ENCODE measurements around the gene RRP1B. TPM values are rescaled to one million over a fixed set of nuclear protein-coding genes. Genes with fewer than 3 reads are reported as not detected.

RRP1B gene
- polyA plus RNA-seq, 3 donors = 3.3 to 6.1 (median 4.5) TPM

DNA sequence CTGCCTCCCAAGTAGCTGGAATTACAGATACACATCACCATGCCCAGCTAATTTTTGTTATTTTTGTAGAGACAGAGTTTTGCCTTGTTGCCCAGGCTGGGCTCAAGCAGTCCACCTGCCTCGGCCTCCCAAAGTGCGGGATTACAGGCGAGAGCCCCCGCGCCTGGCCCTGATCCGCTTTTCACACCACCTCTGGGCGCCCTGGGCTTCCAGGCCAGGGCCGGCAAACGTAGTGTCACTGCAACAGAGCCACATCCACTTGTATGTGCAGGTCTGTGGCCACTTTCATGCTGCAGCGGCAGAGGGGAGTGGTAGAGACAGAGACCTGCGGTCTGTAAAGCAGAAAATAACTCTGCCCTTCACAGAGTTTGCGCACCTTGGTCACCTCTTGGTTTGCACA lies 29.5 kb downstream of the RRP1B start:
- no peak overlapping the region for H3K9ac ChIP-seq (ENCODE audit: insufficient read depth, low read length, poor library complexity, severe bottlenecking)
- Mint-ChIP-seq H3K9me3 (no peaks in the 10 kb centered on the region), H3K4me1 (peaks cover 19% of the 10 kb centered on the region), H3K27me3 (ENCODE audit: low read depth in 3 of 3) (peaks cover 0 to 4% (median 0%) of the 10 kb centered on the region in 3 donors), H3K27ac (no peak overlapping the region), H3K4me3 (no peak overlapping the region), H3K36me3 (peaks cover 70 to 92% of the 10 kb centered on the region in 2 donors)
- 96% methylated on average over 6 of the region's 12 CpGs for WGBS (ENCODE audit: insufficient coverage)
- intact Hi-C loops (cut with micrococcal nuclease) = no loop called here
- no peak for DNase-seq
- peaks cover 79 to 98% of the 10 kb centered on the region in 2 donors for H3K36me3 ChIP-seq (replicated peaks in 1 of 2; ENCODE audit: control insufficient read depth in 1 of 2, insufficient read depth in 2 of 2, low read length in 2 of 2)
- peaks cover 9 to 14% of the 10 kb centered on the region in 2 donors for H3K4me1 ChIP-seq (ENCODE audit: control insufficient read depth in 1 of 2, insufficient read depth in 2 of 2, low read length in 2 of 2)
- TF ChIP-seq, protein P1, sequence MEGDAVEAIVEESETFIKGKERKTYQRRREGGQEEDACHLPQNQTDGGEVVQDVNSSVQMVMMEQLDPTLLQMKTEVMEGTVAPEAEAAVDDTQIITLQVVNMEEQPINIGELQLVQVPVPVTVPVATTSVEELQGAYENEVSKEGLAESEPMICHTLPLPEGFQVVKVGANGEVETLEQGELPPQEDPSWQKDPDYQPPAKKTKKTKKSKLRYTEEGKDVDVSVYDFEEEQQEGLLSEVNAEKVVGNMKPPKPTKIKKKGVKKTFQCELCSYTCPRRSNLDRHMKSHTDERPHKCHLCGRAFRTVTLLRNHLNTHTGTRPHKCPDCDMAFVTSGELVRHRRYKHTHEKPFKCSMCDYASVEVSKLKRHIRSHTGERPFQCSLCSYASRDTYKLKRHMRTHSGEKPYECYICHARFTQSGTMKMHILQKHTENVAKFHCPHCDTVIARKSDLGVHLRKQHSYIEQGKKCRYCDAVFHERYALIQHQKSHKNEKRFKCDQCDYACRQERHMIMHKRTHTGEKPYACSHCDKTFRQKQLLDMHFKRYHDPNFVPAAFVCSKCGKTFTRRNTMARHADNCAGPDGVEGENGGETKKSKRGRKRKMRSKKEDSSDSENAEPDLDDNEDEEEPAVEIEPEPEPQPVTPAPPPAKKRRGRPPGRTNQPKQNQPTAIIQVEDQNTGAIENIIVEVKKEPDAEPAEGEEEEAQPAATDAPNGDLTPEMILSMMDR (IDR thresholded peaks at IDR 0.05) = no peak
- no peaks in the 10 kb centered on the region for H4K20me1 ChIP-seq (ENCODE audit: insufficient read depth, low read length)
- no peaks in the 10 kb centered on the region for H3K27me3 ChIP-seq (ENCODE audit: control insufficient read depth in 2 of 2, insufficient read depth in 2 of 2, low read length in 2 of 2)
- no peak overlapping the region for H3K4me2 ChIP-seq (replicated peaks; ENCODE audit: extremely low read depth, low read length, poor library complexity, severe bottlenecking)
- no peak overlapping the region for H2AFZ ChIP-seq (ENCODE audit: insufficient read depth, low read depth, low read length, poor library complexity, severe bottlenecking)
- no peaks in the 10 kb centered on the region for H3K9me3 ChIP-seq (replicated peaks in 1 of 2; ENCODE audit: control insufficient read depth in 1 of 2, insufficient read depth in 1 of 2, low read length in 2 of 2)
- no peaks in the 10 kb centered on the region for H3K79me2 ChIP-seq (ENCODE audit: insufficient read depth, low read length)
- H3K4me3 ChIP-seq (replicated peaks in 1 of 3; ENCODE audit: low read depth in 2 of 3, low read length in 3 of 3) = no peak overlapping the region
- peak overlapping the region in 1 of 2 donors; percentile 52 for H3K27ac ChIP-seq (ENCODE audit: low read depth in 1 of 2, low read length in 2 of 2)

DNA sequence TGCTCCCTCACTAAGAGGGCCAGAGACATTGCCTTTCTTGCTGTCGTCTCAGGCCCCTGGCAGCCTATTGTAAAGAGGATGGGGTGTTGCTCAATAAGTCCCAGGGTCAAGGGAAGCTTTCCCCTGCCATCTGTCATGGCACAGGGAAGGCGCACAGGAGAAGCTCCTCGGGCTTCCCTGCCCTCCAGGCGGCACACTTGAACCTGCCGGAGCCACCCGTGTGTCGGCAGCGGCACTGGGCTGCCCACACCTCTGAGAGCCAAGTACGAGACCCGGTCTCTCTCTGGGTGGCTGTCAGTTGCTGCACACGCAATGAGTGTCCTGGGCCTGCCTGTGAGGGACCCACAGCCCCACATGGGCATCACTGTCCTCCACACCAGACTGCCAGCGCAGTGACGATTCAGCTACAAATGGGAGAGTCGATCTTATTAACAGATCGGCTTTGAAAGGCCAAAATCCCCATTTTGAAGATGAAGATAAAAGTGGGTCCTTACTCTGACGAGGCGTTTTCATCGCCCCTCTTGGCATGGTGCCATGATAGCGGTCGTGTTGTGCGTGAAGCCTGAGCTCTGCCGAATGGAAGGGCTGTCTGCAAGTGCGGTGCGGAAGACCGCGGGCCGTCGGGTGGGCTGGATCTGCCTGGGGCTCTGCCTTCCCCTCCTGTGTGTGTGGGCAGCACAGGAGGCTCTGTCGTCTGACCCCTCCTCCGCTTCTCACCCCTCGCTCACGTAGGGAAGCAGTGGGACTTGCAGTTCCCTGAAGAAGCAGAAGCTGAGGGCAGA lies 30.4 kb downstream of the RRP1B start:
- Histone ChIP-seq H3K9me3 (replicated peaks in 1 of 2; ENCODE audit: control insufficient read depth in 1 of 2, insufficient read depth in 1 of 2, low read length in 2 of 2) (no peaks in the 10 kb centered on the region), H3K27ac (ENCODE audit: low read depth in 1 of 2, low read length in 2 of 2) (no peak overlapping the region), H3K36me3 (replicated peaks in 1 of 2; ENCODE audit: control insufficient read depth in 1 of 2, insufficient read depth in 2 of 2, low read length in 2 of 2) (peaks cover 81 to 98% of the 10 kb centered on the region in 2 donors), H3K27me3 (ENCODE audit: control insufficient read depth in 2 of 2, insufficient read depth in 2 of 2, low read length in 2 of 2) (no peaks in the 10 kb centered on the region), H2AFZ (ENCODE audit: insufficient read depth, low read depth, low read length, poor library complexity, severe bottlenecking) (no peak overlapping the region), H3K4me3 (replicated peaks in 1 of 3; ENCODE audit: low read depth in 2 of 3, low read length in 3 of 3) (no peak overlapping the region), H3K4me1 (ENCODE audit: control insufficient read depth in 1 of 2, insufficient read depth in 2 of 2, low read length in 2 of 2) (peaks cover 9 to 14% of the 10 kb centered on the region in 2 donors), H3K9ac (ENCODE audit: insufficient read depth, low read length, poor library complexity, severe bottlenecking) (no peak overlapping the region), H3K4me2 (replicated peaks; ENCODE audit: extremely low read depth, low read length, poor library complexity, severe bottlenecking) (no peak overlapping the region), H4K20me1 (ENCODE audit: insufficient read depth, low read length) (no peaks in the 10 kb centered on the region), H3K79me2 (ENCODE audit: insufficient read depth, low read length) (no peaks in the 10 kb centered on the region)
- intact Hi-C loops (cut with micrococcal nuclease) = no loop called here
- DNase-seq = no peak
- Mint-ChIP-seq H3K36me3 (peaks cover 70 to 93% of the 10 kb centered on the region in 2 donors), H3K27ac (peak overlapping the region in 1 of 7 donors; percentile 30), H3K9me3 (peaks cover 0 to 2% (median 0%) of the 10 kb centered on the region in 7 donors), H3K4me1 (peaks cover 14% of the 10 kb centered on the region), H3K4me3 (no peak overlapping the region), H3K27me3 (ENCODE audit: low read depth in 3 of 3) (peaks cover 0 to 4% (median 0%) of the 10 kb centered on the region in 3 donors)
- 93% methylated on average over 30 of the region's 32 CpGs for WGBS (ENCODE audit: insufficient coverage)
- TF ChIP-seq, protein P1 (IDR thresholded peaks at IDR 0.05) = no peak

Measured in CD14-positive monocyte (primary cell).